AG04450 (cell line): ENCODE measurements around the gene KIAA1958. TPM values are rescaled to one million over a fixed set of nuclear protein-coding genes. Genes with fewer than 3 reads are reported as not detected.

Experiments
- CTCF ChIA-PET: fragments of 300-600, 350-600 bp; formaldehyde crosslinking; extraction: SDS; loops from one replicate; lab custom pipeline; 2022; ENCODE audit warnings: antibody characterized with exemption, inconsistent platforms; lab: Charles Lee
- POLR2A ChIA-PET: fragments of 350-600 bp; formaldehyde crosslinking; extraction: SDS; loops from one replicate; lab custom pipeline; 2021; ENCODE audit warnings: antibody characterized with exemption, inconsistent platforms; lab: Yijun Ruan, JAX
- DNase-seq: peaks from one replicate; pipeline ENCODE4 v3.0.0-alpha.2; 2011; ENCODE audit warnings: low read depth, low spot score
- H3K27ac ChIP-seq: one replicate; pipeline ENCODE4 v1.5.1; 2012; ENCODE audit warnings: low read depth, low read length, control low read depth
- H3K27me3 ChIP-seq: one replicate; pipeline ENCODE4 v1.6.0; 2012; ENCODE audit warnings: low read length; ENCODE audit not compliant: control insufficient read depth, insufficient read depth
- H3K4me3 ChIP-seq: 2 replicates; pipeline ENCODE4 v1.5.1; 2011; ENCODE audit warnings: mild to moderate bottlenecking, low read depth, low read length, control low read depth
- H3K9me3 ChIP-seq: 2 replicates; pipeline ENCODE4 v1.5.1; 2012; ENCODE audit warnings: low read length; ENCODE audit not compliant: control insufficient read depth, insufficient read depth
- CTCF ChIP-seq: IDR thresholded peaks from 2 replicates; pipeline ENCODE4 v1.5.1; 2011; ENCODE audit warnings: low read depth, low read length, control low read depth, inconsistent platforms
- polyA plus RNA-seq: library from polyadenylated mRNA; depleted of rRNA; stranded (reverse); fragments of >200 nt; gene quantifications from 2 replicates; pipeline ENCODE4 v1.2.3, GENCODE V29; 2011

The KIAA1958 gene
- polyA plus RNA-seq, 1 experiment, result 0.88 TPM

GRCh38 chr9:112535811-112536210 is 49.2 kb downstream of the KIAA1958 start:
- H3K27ac ChIP-seq, result no peak overlapping the region
- no peaks in the 10 kb centered on the region for H3K9me3 ChIP-seq
- no peak for DNase-seq
- TF ChIP-seq CTCF, result no peak
- no peaks in the 10 kb centered on the region for H3K27me3 ChIP-seq
- ChIA-PET POLR2A (no interaction called here), CTCF (no interaction called here)
- H3K4me3 ChIP-seq, result no peak overlapping the region

- H3K9me3 ChIP-seq, result no peaks in the 10 kb centered on the region
- no peak overlapping the region for H3K27ac ChIP-seq
- ChIA-PET POLR2A (no interaction called here), CTCF (no interaction called here)
- H3K4me3 ChIP-seq, result no peak overlapping the region
- no peak for TF ChIP-seq CTCF
- DNase-seq, result no peak
- no peaks in the 10 kb centered on the region for H3K27me3 ChIP-seq
Observed at GRCh38 chr9:112537561-112537960, 50.9 kb downstream of the KIAA1958 start.

GRCh38 chr9:112540800-112541199 is 54.2 kb downstream of the KIAA1958 start:
- CTCF ChIA-PET, result no interaction called here

GRCh38 chr9:112541685-112542084 is 55.1 kb downstream of the KIAA1958 start:
- CTCF ChIA-PET, result no interaction called here
- H3K27ac ChIP-seq, result no peak overlapping the region

More at GRCh38 chr9:112540800-112541199, 54.2 kb downstream of the KIAA1958 start:
- no peak for TF ChIP-seq CTCF
- no peak for DNase-seq
- Histone ChIP-seq H3K27ac (no peak overlapping the region), H3K9me3 (no peaks in the 10 kb centered on the region), H3K27me3 (no peaks in the 10 kb centered on the region), H3K4me3 (no peak overlapping the region)
- POLR2A ChIA-PET, result no interaction called here

More at GRCh38 chr9:112541685-112542084, 55.1 kb downstream of the KIAA1958 start:
- Histone ChIP-seq H3K9me3 (no peaks in the 10 kb centered on the region), H3K4me3 (no peak overlapping the region), H3K27me3 (no peaks in the 10 kb centered on the region)
- DNase-seq, result no peak
- POLR2A ChIA-PET, result no interaction called here
- no peak for TF ChIP-seq CTCF
